Fibroblast of the aortic adventitia (primary cell): ENCODE measurements around the gene GRAMD1A. TPM values are rescaled to one million over a fixed set of nuclear protein-coding genes. Genes with fewer than 3 reads are reported as not detected.
A peak's percentile ranks its signal among the peaks of the same experiment; 100 is the strongest.

ENCODE experiments used
- DNase-seq: peaks from one replicate; pipeline ENCODE4 v3.0.0-alpha.2; 2010; ENCODE audit warnings: low read depth
- H3K4me3 ChIP-seq: 2 replicates; pipeline ENCODE4 v1.5.1; 2011; ENCODE audit warnings: low read depth, mild to moderate bottlenecking, control low read depth, low read length, moderate library complexity
- total RNA-seq: library from RNA; depleted of rRNA; stranded (reverse); fragments of >200 nt; gene quantifications from 2 replicates; pipeline ENCODE4 v1.2.3, GENCODE V29; 2012; ENCODE audit warnings: low replicate concordance
- TF ChIP-seq, protein P1 (sequence below): IDR thresholded peaks from 2 replicates; pipeline ENCODE4 v1.5.1; 2011; ENCODE audit warnings: mild to moderate bottlenecking, low read length, control low read depth, inconsistent platforms; ENCODE audit not compliant: insufficient read depth

Gene GRAMD1A
- total RNA-seq, 1 donor, result 25.1 TPM

DNA sequence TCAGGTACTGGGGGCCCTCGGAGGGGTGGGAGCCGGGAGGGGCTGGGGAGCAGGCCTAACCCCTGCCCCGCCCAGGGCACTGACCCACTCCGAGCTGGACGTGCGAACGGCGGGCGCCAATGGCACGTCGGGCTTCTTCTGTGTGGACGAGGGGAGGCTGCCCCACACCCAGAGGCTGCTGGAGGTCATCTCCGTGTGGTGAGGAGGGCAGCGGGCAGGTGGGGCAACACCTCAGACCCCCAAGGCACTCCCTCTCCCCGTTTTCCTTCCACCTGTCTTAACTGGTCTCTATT is 59.6 kb downstream of the GRAMD1A start:
- TF ChIP-seq, protein P1, sequence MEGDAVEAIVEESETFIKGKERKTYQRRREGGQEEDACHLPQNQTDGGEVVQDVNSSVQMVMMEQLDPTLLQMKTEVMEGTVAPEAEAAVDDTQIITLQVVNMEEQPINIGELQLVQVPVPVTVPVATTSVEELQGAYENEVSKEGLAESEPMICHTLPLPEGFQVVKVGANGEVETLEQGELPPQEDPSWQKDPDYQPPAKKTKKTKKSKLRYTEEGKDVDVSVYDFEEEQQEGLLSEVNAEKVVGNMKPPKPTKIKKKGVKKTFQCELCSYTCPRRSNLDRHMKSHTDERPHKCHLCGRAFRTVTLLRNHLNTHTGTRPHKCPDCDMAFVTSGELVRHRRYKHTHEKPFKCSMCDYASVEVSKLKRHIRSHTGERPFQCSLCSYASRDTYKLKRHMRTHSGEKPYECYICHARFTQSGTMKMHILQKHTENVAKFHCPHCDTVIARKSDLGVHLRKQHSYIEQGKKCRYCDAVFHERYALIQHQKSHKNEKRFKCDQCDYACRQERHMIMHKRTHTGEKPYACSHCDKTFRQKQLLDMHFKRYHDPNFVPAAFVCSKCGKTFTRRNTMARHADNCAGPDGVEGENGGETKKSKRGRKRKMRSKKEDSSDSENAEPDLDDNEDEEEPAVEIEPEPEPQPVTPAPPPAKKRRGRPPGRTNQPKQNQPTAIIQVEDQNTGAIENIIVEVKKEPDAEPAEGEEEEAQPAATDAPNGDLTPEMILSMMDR, result no peak
- no peak overlapping the region for H3K4me3 ChIP-seq
- DNase-seq, result no peak

DNA sequence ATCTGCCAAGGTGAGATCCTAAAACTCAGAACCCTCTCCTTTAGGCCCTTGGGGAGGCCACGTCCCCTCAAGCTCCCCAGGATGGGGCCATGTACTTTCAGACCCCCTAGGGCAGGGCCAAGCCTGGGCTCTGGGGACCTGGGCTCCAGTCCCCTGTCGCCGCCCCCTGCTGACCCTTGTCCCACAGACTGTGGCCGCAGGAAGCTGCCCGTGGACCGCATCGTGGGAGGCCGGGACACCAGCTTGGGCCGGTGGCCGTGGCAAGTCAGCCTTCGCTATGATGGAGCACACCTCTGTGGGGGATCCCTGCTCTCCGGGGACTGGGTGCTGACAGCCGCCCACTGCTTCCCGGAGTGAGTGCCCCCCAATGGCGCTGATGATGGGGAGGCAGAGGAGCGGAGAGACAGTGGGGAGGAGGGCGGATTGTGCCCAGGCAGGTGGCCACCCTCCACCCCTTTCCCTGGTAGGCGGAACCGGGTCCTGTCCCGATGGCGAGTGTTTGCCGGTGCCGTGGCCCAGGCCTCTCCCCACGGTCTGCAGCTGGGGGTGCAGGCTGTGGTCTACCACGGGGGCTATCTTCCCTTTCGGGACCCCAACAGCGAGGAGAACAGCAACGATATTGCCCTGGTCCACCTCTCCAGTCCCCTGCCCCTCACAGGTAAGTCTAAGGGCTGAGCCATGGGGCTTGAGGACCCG is 60.2 kb downstream of the GRAMD1A start:
- no peak for DNase-seq
- no peak overlapping the region for H3K4me3 ChIP-seq
- TF ChIP-seq, protein P1, result no peak

DNA sequence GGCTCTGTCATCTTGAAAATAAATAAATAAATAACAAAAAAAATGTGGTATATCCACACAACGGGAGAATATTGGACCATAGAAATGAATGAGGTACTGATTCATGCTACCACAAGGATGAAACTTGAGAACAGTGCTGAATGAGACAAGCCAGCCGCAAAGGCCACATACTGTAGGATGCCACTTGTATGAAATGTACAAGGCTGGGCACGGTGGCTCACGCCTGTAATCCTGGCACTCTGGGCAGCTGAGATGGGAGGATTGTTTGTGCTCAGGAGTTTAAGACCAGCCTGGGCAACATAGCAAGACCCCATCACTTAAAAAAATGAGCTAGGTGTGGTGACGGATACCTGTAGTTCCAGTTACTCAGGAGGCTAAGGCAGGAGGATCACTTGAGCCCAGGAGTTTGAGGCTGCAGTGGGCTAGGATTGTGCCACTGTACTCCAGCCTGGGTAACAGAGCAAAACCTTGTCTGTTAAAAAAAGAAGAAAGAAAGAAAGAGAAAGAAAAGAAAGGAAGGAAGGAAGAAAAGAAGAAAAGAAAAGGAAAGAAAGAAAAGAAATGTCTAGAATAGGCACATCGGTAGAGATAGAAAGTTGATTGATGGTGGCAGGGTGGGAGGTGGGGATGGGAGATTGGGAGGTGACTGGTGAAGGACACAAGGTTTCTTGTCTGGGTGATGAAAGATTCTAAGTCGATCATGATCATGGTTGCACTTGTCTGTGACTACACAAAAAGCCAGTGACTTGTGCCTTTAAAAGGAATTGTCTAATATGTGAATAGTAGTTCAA is 61.7 kb downstream of the GRAMD1A start:
- no peak overlapping the region for H3K4me3 ChIP-seq
- no peak for DNase-seq
- TF ChIP-seq, protein P1, result no peak

GRCh38 chr19:35062942-35063341 is 62.8 kb downstream of the GRAMD1A start:
- no peak for DNase-seq
- H3K4me3 ChIP-seq, result no peak overlapping the region
- TF ChIP-seq, protein P1, result no peak

DNA sequence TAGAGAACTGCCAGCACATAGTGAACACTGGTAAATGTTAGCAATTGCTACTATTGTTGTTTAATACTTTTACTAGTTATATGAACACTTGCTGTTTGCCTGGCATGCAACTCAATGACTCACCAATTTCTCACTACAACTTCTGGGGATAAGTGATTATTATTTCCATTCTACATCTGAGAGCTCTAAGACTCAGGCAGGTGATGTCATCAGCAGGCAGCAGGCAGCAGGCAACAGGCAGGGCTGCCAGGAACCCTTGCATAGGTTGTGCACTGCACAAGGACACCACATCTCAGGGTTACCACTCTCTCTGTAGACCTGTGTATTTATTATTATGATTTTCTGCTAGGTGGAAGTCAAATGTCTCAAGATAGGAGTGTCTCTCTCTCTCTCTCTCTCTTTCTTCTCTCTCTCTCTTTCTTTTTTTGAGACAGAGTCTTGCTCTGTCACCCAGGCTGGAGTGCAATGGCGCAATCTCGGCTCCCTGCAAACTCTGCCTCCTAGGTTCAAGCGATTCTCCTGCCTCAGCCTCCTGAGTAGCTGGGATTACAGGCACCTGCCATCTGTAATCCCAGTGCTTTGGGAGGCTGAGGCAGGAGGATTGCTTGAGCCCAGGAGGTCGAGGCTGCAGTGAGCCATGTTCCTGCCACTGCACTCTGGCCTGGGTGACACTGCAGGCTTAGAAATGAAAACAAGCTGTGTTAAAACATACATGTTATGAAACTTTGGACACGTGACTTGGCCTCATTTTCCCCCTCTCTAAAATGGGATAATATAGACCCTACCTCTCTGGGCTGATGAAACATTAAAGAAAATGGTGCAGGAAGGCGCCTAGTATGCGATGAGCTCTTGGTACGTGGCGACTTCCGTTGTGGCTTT is 64.1 kb downstream of the GRAMD1A start:
- TF ChIP-seq, protein P1, result no peak
- peak; percentile 66 for DNase-seq
- H3K4me3 ChIP-seq, result no peak overlapping the region

GRCh38 chr19:35065574-35065973 is 65.5 kb downstream of the GRAMD1A start:
- H3K4me3 ChIP-seq, result no peak overlapping the region
- TF ChIP-seq, protein P1, result no peak
- DNase-seq, result no peak
